Measurements from ENCODE around the gene C6. TPM values are rescaled to one million over a fixed set of nuclear protein-coding genes. Genes with fewer than 3 reads are reported as not detected.

C6 gene
- polyA plus RNA-seq, 3 donors: not detected

DNA sequence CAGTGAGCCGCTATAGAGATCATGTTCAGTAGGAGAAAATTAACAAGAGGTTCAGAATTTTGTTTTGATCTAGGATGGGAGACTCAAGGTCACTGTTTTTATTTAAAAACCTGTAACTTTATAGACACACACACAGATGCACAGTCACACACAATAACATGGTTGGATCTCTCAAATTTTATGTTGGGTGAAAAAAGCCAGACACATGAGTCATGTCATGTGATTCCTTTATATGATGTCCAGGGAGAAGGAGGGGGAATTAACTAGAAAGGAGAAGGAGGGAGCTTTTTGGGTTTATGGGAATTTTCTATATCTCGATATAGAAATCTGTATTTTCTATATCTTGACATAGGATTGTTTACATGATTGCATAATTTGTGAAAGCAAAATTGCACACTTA is 17.1 kb downstream of the C6 start:
- no peak overlapping the region for H3K4me2 ChIP-seq (replicated peaks; ENCODE audit: extremely low read depth, low read length, poor library complexity, severe bottlenecking)
- H3K27ac Mint-ChIP-seq: no peak overlapping the region
- no peaks in the 10 kb centered on the region for H3K27me3 Mint-ChIP-seq (ENCODE audit: low read depth in 3 of 3)
- TF ChIP-seq, protein P1, sequence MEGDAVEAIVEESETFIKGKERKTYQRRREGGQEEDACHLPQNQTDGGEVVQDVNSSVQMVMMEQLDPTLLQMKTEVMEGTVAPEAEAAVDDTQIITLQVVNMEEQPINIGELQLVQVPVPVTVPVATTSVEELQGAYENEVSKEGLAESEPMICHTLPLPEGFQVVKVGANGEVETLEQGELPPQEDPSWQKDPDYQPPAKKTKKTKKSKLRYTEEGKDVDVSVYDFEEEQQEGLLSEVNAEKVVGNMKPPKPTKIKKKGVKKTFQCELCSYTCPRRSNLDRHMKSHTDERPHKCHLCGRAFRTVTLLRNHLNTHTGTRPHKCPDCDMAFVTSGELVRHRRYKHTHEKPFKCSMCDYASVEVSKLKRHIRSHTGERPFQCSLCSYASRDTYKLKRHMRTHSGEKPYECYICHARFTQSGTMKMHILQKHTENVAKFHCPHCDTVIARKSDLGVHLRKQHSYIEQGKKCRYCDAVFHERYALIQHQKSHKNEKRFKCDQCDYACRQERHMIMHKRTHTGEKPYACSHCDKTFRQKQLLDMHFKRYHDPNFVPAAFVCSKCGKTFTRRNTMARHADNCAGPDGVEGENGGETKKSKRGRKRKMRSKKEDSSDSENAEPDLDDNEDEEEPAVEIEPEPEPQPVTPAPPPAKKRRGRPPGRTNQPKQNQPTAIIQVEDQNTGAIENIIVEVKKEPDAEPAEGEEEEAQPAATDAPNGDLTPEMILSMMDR (IDR thresholded peaks at IDR 0.05): no peak
- H3K9ac ChIP-seq (ENCODE audit: insufficient read depth, low read length, poor library complexity, severe bottlenecking): no peak overlapping the region
- intact Hi-C loops (cut with micrococcal nuclease): no loop called here
- no peak overlapping the region for H3K27ac ChIP-seq (ENCODE audit: low read depth in 1 of 2, low read length in 2 of 2)
- WGBS (ENCODE audit: insufficient coverage): no CpG with 5 or more reads among the region's 2 CpGs
- H3K9me3 Mint-ChIP-seq: peaks cover 3 to 10% (median 4%) of the 10 kb centered on the region in 7 donors
- H3K4me1 ChIP-seq (ENCODE audit: control insufficient read depth in 1 of 2, insufficient read depth in 2 of 2, low read length in 2 of 2): no peaks in the 10 kb centered on the region
- H3K27me3 ChIP-seq (ENCODE audit: control insufficient read depth in 2 of 2, insufficient read depth in 2 of 2, low read length in 2 of 2): no peaks in the 10 kb centered on the region
- H3K4me3 Mint-ChIP-seq: no peak overlapping the region
- no peaks in the 10 kb centered on the region for H3K4me1 Mint-ChIP-seq
- no peak overlapping the region for H2AFZ ChIP-seq (ENCODE audit: insufficient read depth, low read depth, low read length, poor library complexity, severe bottlenecking)
- H3K36me3 Mint-ChIP-seq: no peaks in the 10 kb centered on the region
- H3K9me3 ChIP-seq (replicated peaks in 1 of 2; ENCODE audit: control insufficient read depth in 1 of 2, insufficient read depth in 1 of 2, low read length in 2 of 2): peaks cover 5 to 6% of the 10 kb centered on the region in 2 donors
- H3K36me3 ChIP-seq (replicated peaks in 1 of 2; ENCODE audit: control insufficient read depth in 1 of 2, insufficient read depth in 2 of 2, low read length in 2 of 2): no peaks in the 10 kb centered on the region
- no peaks in the 10 kb centered on the region for H3K79me2 ChIP-seq (ENCODE audit: insufficient read depth, low read length)
- no peaks in the 10 kb centered on the region for H4K20me1 ChIP-seq (ENCODE audit: insufficient read depth, low read length)
- H3K4me3 ChIP-seq (replicated peaks in 1 of 3; ENCODE audit: low read depth in 2 of 3, low read length in 3 of 3): no peak overlapping the region
- no peak for DNase-seq

- H3K27me3 ChIP-seq (ENCODE audit: control insufficient read depth in 2 of 2, insufficient read depth in 2 of 2, low read length in 2 of 2): no peaks in the 10 kb centered on the region
- intact Hi-C loops (cut with micrococcal nuclease): no loop called here
- no peaks in the 10 kb centered on the region for H4K20me1 ChIP-seq (ENCODE audit: insufficient read depth, low read length)
- H3K9me3 Mint-ChIP-seq: peaks cover 2 to 11% (median 4%) of the 10 kb centered on the region in 7 donors
- no peaks in the 10 kb centered on the region for H3K36me3 Mint-ChIP-seq
- H3K27ac Mint-ChIP-seq: no peak overlapping the region
- TF ChIP-seq, protein P1 (IDR thresholded peaks at IDR 0.05): no peak
- H3K4me3 Mint-ChIP-seq: no peak overlapping the region
- H3K4me1 ChIP-seq (ENCODE audit: control insufficient read depth in 1 of 2, insufficient read depth in 2 of 2, low read length in 2 of 2): no peaks in the 10 kb centered on the region
- H2AFZ ChIP-seq (ENCODE audit: insufficient read depth, low read depth, low read length, poor library complexity, severe bottlenecking): no peak overlapping the region
- no peaks in the 10 kb centered on the region for H3K36me3 ChIP-seq (replicated peaks in 1 of 2; ENCODE audit: control insufficient read depth in 1 of 2, insufficient read depth in 2 of 2, low read length in 2 of 2)
- H3K27me3 Mint-ChIP-seq (ENCODE audit: low read depth in 3 of 3): no peaks in the 10 kb centered on the region
- H3K4me3 ChIP-seq (replicated peaks in 1 of 3; ENCODE audit: low read depth in 2 of 3, low read length in 3 of 3): no peak overlapping the region
- no peak for DNase-seq
- H3K27ac ChIP-seq (ENCODE audit: low read depth in 1 of 2, low read length in 2 of 2): no peak overlapping the region
- no peak overlapping the region for H3K9ac ChIP-seq (ENCODE audit: insufficient read depth, low read length, poor library complexity, severe bottlenecking)
- no peaks in the 10 kb centered on the region for H3K79me2 ChIP-seq (ENCODE audit: insufficient read depth, low read length)
- no CpG with 5 or more reads among the region's 1 CpG for WGBS (ENCODE audit: insufficient coverage)
- no peak overlapping the region for H3K4me2 ChIP-seq (replicated peaks; ENCODE audit: extremely low read depth, low read length, poor library complexity, severe bottlenecking)
- H3K4me1 Mint-ChIP-seq: no peaks in the 10 kb centered on the region
- peaks cover 1 to 5% of the 10 kb centered on the region in 2 donors for H3K9me3 ChIP-seq (replicated peaks in 1 of 2; ENCODE audit: control insufficient read depth in 1 of 2, insufficient read depth in 1 of 2, low read length in 2 of 2)
Measured at GRCh38 chr5:41195228-41195627, 18.1 kb downstream of the C6 start.
